ENCODE measurements around the gene C1orf159.

C1orf159 gene

DNA sequence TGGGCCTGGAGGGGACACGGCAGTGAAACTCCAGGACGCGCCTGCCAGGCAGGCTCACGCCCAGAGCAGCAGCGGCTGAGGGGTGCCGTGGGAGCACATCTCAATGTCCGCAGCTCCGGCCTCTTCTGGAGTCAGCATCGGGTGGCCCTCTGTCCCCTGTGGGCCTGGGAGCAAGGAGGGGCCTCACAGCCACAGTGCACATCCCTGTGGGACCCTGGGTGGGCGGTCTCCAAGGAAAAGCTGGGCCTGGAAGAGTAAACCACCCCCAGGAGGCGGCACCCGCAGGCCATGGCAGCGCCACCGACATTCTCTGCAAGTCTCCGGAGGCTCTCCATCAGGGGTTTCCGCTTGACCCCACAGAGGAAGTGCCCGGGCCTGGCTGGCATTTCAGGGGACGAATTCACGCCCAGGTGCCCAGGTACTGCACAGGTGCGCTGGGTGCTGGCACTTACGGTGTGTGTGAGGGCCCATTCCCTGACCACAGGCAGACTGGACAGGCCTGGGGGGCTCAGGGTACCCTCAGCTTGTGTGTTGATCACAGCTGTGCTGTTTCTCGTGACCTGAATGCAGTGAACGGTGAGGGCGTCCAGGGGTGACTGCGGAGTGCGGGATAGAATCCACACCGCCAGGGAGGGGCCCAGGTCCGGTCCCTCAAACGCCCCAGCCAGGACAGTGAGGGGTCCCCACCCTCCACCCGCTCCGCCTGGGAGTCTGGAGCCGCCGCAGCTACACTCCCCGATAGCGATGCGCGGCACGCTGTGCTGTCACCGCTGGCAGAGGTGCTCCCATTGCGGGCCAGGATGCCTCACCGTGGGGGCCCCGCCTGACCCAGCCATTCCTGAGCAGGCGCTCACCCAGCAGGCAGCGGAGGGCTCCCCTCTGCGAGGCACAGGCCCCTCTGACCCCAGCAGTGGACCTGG lies 25.2 kb downstream of the C1orf159 start:
- no peak for DNase-seq

DNA sequence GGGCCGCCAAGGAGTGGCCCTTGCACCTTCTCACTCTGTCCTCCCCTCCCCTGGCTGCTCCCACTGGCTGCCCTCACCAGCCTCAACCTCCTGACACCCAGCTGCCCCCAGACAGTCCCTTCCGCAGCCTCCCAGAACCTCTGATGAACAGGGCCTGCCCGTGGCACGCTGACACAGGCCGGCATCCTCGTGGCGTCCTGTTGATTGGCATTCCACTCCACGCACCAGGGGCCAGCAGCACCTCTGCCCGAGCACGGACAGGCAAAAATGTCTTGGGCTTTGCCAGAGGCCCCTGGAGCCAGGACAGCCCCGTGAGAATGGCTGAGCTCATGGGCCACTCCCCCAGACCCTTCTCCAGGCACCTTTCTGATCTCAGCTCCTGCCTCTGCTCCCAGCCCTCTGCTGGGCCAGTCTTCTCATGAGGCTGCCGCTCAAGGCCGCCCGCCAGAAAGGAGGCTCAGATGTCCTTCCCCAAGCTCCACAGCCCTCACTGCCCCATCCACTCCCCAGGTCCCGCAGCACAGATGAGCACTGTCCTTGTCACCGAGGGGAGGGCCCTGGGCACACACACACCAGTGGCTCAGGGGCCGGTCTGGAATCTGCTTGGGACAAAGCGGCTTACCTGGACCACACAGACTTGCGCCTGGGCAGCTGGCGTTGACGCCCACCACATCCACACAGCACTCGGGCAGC lies 26.0 kb downstream of the C1orf159 start:
- DNase-seq = no peak

DNA sequence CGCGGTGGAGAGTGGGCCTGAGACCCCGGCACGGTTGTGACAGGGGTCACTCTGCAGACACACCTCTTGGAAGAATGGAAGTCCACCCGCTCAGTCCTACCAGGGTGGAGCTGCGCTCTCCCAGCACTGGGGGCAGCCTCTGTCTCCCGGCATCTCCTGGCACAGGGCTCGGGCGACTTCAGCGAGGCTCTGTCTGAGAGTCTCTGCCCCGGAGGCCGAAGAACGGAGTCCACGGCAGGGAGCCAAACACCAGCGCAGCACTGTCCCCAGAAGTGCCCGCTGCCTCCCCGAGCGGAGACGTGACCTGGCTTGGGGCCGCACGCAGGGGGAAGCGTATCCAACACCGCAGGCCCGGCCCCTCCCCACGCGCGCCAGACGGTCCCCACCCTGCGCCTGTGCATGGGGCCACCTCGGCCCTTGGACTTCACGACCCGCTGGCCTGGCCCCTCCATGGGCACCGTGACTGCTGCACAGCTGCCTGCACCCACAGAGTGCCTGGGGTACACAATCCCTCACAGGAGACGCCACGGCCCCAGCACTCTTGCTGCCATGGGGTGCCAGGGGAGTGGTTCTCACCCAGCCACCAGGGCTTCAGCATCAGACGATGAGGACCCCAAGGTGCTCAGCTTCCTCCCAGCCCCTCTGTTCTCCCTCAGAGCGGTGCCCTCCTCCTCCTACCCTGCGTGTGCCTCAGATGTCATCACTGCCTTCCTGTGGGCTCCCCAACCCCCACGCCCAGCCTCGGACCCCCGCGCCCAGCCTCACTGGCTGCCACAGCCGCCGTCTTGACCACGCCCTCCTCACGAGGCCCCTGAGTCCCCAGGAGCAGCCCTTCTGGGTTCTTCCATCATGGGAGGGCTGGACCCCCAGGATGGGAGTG lies 26.8 kb downstream of the C1orf159 start:
- DNase-seq = no peak

DNA sequence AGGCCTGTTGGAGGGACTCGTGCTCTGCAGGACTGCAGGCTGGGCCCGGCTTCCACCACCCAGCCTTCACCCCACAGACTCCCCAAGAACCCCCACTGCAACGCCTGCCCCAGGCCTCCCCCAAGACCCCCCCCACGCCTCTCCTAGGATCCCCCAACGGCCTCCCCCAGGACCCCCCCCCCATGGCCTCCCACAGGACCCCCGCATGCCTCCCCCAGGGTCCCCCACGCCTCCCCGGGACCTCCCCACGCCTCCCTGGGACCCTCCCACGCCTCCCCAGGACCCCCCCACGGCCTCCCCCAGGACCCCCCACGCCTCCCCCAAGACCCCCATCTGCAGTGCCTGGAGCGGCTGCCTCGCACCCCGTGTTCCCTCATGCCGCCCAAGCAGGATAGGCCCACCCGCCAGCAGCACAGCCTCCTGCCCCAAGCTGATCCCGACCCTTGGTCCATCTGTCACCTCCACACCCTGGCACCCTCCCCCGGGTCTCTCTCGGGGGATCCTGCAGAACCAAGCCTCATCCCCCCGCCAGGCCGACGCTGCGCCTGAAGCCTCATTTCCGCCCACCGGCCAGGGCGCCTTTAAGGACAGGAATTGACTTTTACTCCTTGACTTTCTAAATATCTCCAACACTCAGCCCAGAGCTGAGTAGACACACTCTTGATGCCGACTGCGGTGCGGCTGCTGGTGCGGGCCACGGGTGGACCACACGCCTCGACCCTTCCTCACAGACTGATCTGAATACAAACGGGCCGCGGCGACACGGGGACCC lies 27.7 kb downstream of the C1orf159 start:
- DNase-seq = no peak

DNA sequence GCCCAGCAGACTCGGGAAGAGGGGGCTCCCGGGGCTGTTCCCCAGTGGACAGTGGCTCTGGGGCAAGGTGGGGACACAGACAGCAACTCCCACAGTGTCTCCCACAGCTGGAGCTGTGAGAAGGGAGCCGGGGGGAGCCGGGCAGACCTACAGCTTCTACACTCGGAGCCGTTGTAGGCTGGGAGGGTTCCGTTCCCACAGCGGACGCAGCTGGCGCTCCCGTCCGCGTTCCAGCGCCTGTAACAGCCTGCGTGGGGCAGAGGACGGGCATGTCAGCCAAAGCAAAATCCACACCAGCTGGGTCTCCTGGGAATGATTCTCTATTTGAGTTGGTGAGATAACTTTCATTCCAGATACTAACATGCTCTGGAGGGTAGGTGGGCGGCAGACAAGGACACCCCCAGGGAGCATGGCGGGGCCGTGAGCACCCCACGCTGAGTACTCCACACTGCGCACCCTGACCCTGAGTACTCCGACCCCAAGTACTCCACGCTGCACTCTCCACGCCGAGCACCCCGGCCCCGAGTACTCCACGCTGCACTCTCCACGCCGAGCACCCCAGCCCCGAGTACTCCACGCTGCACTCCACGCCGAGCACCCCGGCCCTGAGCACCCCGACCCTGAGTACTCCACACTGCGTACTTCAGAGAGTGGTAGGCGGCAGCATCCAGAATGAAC lies 28.4 kb downstream of the C1orf159 start:
- DNase-seq = no peak

DNA sequence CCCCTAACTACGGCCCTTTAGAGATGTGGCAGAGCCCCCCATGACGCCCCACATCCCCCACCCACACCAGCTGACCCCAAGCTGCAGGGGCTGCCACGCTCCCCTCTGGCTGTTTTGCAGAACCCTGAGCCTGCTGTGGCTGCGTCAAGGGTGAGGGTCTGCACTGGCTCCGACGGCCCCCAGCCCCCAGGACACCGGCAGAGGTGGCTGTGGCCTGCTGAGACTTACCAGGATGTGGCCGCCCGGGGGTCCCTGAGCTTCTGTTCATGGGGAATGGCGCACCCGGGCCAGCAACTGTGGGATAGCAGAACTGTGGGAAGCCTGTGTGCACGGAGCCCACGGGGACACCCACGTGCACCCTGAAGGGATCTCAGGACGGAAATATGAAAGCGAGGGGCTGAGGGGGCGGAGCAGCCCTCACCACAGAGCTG lies 29.0 kb downstream of the C1orf159 start:
- DNase-seq = no peak

DNA sequence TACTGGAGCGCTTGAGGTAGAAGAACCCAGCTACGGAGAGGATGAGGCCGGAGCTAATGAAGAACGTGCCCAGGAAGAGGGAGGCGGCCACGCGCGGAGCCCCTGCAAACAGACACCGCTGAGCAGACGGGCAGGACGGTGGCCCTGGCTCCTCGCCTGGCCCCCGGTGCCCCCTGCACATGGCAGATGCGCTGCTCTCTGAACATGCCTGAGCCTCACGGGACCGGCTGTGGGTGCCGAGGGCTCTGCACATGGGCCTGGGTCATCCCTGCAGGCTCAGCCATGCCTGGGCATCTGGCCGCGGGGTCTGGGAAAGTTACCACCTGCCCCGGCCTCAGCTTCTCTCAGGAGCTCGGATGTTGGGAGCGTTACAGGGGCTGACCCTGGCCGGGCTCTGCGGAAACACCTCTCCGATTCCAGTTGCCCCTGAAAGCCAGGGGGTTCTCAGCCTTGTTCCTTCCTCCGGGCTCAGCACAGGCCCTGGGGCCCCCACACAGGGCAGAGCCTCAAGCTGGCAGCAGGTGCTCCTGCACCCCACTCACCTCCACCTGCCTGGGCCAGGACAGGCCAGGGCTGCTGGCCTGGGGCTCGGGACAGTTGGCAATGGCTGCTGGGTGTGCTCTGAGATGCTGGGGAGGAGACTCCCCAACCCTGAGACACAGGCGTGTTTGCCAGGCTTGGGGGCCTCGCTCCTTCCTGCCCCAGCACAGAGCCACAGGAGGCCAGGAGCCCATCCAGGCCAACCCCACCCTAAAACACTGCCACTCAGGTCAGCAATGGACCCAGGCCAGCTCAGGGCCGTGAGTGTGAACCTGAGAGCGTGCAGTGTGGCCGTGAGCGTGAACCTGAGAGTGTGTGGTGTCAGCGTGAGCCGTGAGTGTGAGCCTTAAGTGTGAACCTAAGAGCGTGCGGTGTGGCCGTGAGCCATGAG lies 29.7 kb downstream of the C1orf159 start:
- no peak for DNase-seq

DNA sequence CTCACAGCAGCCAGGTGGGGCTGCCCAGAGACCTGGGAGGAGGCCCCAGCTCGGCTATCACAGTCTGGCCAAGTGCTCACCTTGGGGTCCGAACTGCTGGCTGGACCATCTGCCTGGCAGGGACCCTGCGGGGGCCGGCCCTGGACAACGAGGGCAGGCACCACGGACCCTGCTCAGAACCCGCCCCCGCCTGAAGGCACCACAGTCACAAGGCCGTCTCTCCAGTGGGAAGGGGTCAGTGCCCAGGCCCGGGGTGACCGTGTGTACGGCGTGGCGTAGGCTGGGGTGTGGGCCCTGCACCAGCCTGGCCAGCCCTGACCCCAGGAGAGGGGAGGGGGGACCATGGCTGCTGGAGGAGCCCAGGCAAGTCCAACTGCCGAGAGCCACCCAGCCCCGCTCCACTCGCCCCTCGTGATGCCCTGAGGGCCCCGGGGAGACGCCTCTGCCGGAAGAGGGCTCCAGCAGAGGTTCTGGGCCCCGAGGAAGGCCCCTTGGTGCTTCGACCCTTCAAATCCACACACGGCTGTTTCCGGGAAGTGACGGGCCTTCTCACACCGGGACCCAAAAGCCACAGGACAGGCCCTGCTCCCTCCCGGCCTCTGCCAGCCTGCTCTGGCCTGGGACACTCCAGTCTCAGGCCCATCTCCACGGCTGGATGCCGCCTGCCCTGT lies 30.6 kb downstream of the C1orf159 start:
- DNase-seq = no peak

DNA sequence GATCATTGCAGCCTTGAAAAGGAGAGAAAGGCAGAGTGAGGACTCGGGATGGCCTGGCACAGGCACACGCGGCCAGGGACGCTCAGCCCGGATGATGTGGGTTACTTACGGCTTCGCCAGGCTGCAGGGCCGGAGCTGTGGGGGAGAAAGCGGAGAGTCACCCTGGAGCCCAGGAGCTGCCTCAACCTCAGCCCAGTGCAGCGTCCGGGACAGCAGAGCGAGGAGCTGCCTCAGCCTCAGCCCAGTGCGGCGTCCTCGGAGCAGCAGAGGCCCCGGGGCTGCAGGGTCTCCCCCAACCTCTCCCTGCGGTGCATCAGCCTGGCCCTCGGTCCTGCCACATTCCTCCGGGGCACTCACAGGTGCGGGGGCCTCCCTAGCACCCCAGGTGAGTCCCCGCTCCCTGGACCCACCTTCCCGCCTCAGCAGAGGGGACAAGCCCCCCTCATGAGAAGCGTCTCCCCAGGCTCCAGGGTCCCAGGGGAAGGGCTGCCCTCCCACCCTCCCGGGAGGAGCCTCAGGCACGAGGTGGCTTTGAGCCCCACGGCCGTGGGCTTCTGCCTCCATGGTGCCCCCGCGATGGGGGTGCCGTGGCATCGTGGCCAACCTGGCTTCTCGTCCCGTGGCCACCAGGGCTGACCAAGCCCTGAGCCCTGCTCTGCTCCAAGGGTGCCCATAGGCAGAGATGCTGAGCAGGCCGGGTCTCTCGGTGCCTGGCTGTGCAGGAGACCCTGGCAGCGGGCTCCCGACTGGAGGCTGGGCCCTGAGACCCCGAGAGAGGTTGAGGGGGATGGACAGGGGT lies 31.3 kb downstream of the C1orf159 start:
- DNase-seq = no peak

DNA sequence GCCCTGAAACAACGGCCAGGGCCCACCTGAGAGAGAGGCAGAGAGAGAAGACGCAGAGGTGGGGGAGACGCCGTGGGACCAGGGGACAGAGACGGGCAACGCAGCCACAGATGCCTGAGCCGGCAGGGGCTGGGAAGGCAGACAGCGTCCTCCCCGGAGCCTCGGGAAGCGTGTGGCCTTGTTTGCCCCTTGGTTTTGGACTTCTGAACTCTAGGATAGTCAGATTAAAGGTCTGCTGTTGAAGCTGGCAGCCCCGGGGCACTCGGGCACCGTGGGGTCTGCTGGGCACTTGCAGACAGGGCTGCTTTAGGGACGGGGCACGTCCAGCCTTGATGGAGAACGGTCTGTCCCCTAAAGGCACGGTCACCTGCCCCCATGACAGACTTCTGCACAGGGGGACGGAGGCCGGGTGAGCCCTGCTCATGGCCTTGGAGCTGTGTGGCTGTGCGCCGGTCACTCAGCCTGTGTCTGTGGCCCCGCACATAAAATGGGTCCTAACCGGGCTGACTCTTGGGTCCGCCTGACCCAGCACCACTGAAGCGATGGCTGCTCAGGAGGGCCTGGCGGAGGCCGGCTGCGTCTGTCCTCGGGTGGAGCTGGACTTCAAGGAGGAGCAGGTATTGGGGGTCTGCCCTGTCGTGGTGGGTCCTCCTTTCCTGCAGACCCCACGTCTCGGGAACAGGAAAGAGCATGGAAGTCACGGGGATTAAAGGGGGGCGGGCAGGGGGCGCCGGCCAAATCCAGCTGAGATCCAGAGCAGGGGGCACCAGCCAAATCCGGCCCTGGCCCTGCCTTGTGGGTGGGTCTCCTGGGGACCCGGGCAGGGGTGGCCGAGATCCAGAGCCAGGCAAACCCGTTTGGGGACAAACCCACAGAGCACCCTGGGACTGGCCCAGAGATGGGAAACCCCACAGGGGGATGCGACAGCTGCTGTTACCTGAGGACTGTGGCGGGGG lies 32.2 kb downstream of the C1orf159 start:
- no peak for DNase-seq

DNA sequence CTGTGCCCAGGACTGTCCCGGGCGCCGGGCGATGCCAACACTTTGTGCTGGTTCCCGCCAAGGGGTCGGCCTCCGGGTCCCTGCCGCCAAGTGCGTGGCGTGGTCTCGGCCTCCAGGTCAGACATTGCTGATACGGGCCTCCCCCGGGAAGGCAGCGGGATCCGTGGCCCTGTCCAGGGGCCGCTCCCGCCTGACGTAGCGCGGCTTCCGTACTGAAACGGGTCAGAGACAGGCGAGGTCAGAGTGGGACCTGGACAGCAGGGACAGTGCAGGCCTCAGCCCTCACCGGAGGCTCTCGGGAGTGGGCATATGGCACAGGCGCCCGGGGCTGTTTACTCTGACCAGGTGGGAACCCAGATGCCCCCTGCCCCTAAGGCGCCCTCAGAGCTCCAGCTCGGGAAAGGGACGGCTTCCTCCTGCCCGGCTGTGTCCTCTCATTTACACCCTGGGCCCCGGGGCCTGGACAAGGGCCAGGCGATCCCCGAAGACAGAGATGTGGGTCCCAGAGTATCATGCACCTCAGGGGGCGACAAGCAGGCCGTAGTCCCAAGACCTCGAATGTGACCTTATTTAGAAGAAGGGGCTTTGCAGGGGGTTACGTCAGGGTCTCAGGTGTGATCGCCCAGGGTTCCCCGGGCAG lies 33.0 kb downstream of the C1orf159 start:
- no peak for DNase-seq

DNA sequence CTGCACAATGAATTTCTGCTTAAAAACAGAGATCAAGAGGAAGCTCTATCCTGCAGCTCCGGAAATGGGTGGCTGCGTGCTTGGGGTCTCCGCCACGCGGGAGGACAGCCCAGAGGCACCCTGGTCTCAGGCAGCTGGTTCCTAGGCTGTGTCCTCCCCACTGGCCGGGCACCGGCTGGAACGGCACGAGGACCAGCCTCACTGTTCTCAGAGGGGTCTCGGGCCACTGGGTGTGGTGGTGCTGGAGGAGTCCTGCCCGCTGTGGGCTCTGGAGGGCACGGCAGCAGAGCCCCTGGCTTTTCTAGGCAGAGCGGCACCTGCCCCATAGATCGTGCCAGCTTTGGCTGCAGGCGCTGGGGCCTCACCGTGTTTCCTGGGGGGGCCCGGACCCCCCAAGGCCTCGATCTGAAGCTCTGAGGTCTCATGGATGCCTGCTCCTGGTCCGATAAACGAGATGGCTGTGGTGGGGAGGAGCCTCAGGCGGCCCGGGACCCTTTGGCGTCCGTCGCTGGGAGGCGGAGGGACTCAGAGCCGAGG lies 33.6 kb downstream of the C1orf159 start:
- no peak for DNase-seq

DNA sequence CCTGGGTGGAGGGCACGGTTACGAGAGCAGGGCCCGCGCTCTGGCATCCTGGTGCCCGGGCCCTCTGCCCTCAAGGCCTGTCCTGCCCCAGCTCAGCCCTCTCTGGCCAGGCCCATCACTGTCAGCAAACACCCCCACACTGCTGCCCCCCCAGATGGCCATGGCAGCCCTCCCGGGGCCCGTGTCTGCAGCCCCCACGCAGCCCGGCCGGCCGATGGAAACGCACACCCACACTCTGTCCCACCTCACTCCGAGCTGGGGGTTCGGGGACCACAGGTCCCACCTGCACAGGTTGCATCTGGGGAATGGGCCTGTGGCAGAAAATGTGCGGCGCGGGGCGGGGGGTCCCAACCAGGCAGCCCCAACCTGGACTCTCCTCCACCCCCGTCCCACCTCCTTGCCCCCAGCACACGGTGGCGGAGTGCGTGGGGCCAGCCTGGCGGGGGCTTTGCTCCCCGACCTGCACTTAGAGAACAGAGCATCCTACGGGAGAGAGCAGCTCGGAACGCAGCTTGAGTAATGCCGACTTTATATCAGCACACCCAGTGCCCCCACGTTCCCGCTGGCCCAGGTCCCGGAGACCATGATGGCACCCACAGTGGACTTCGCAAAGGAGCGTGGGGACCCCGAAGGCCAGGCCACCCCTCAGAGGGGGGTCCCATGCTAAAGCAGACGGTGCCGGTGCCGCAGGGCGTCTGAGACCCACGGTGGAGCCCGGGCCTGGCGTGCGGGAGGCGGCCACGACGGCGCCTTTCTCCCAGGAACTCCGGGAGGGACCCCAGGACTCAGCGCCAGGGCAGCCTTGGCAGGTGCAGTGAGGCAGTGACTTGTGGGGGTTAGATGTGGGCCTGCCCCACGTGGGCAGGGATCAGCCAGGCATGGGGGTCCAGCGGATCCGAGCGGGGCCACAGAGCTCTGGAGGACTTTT lies 34.3 kb downstream of the C1orf159 start:
- no peak for DNase-seq

DNA sequence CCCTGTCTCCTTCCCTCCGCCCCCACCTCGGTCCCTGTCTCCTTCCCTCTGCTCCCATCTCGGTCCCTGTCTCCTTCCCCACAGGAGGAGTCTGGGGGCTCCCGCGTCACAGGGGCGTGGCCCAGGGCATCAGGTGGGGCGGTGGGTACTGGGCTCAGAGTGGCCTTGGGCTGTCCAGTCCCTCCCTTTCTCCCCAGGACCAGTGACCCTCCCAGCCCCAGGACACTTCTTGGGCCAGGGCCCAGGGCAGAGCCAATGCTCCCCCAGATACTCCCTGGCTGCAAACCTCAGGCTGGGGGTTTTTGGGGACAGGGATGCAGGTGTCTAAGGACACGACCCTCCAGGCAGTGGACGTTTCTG lies 35.0 kb downstream of the C1orf159 start:
- no peak for DNase-seq

DNA sequence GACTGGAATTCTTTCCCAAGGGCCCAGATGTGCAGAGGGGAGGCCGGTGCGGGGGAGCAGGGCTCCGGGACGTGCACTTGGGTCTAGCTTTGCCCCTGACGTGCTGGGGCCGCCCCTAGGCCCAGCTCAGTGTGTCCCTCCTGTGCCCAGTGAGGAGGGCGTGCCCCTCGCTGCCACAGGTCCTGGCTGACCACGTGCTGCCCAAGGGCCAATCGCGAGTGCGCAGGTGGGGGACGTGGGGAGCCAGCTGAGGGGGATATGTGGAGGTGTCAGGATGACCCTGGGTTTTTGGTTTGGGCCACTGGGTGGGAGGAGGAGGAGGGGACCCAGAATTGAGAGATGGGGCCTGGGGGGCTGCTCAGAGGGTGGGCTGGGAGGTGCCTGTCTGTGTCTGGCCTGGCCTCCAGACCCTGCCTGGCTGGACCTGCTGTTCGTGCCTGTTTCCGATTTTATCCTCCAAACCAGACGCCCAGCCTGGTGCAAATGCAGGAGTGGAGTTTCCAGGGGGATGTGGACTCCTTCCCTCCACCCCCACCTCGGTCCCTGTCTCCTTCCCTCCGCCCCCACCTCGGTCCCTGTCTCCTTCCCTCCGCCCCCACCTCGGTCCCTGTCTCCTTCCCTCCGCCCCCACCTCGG lies 35.6 kb downstream of the C1orf159 start:
- DNase-seq = no peak
